SU-DHL-6 (cell line): ENCODE measurements around the gene PKD2.

ENCODE experiments used
- H2AFZ ChIP-seq: fragments of 200-600 bp; sonication (generic); 2 replicates; pipeline ENCODE4 v1.6.1; 2014; ENCODE audit warnings: low read depth, mild to moderate bottlenecking, moderate library complexity, mixed read lengths, antibody characterized with exemption, low read length; ENCODE audit not compliant: severe bottlenecking
- H3F3A ChIP-seq: fragments of 200-600 bp; shearing (Covaris generic); 2 replicates; pipeline ENCODE4 v1.6.0; 2016; ENCODE audit warnings: antibody characterized with exemption, mild to moderate bottlenecking; ENCODE audit not compliant: insufficient read depth
- H3K27ac ChIP-seq: fragments of 200-600 bp; sonication (generic); 2 replicates; pipeline ENCODE4 v1.5.1; 2016; ENCODE audit warnings: low read depth, mild to moderate bottlenecking, low read length, moderate library complexity, mixed read lengths
- H3K27me3 ChIP-seq: fragments of 200-600 bp; sonication (generic), shearing (Covaris generic); 2 replicates; pipeline ENCODE4 v1.6.0; 2014; ENCODE audit warnings: mild to moderate bottlenecking, low read length
- H3K36me3 ChIP-seq: fragments of 200-600 bp; sonication (generic); 2 replicates; pipeline ENCODE4 v1.6.1; 2014; ENCODE audit warnings: mild to moderate bottlenecking, low read length, mixed read lengths
- H3K4me2 ChIP-seq: fragments of 300-600, 200-600 bp; shearing (Covaris generic), sonication (generic); 2 replicates; pipeline ENCODE4 v1.6.0; 2014; ENCODE audit warnings: low read length, low read depth, mild to moderate bottlenecking; ENCODE audit not compliant: poor library complexity, severe bottlenecking
- H3K4me3 ChIP-seq: fragments of 200-600 bp; sonication (generic); 2 replicates; pipeline ENCODE4 v1.5.1; 2014; ENCODE audit warnings: antibody characterized with exemption, low read length, mild to moderate bottlenecking, mixed read lengths; ENCODE audit not compliant: insufficient read depth, poor library complexity, severe bottlenecking
- H3K79me2 ChIP-seq: fragments of 200-600 bp; sonication (generic); 2 replicates; pipeline ENCODE4 v1.6.1; 2014; ENCODE audit warnings: mild to moderate bottlenecking, low read length, moderate library complexity; ENCODE audit not compliant: insufficient read depth
- H3K9ac ChIP-seq: fragments of 200-600 bp; sonication (generic); 2 replicates; pipeline ENCODE4 v1.7.0; 2014; ENCODE audit warnings: mild to moderate bottlenecking, low read length
- H3K9me2 ChIP-seq: fragments of 200-600 bp; sonication (generic); replicated peaks from 2 replicates; pipeline ENCODE4 v1.6.1; 2014; ENCODE audit warnings: low read length; ENCODE audit not compliant: insufficient read depth
- H3K9me3 ChIP-seq: fragments of 200-600 bp; sonication (generic); 2 replicates; pipeline ENCODE4 v1.6.1; 2014; ENCODE audit warnings: low read length, mixed read lengths; ENCODE audit not compliant: insufficient read depth
- H4K20me1 ChIP-seq: fragments of 200-600 bp; sonication (generic); 2 replicates; pipeline ENCODE4 v1.6.1; 2014; ENCODE audit warnings: low read depth, mild to moderate bottlenecking, antibody characterized with exemption, low read length, moderate library complexity, mixed read lengths
- CTCF ChIP-seq: fragments of 200-600 bp; sonication (generic); IDR thresholded peaks from one replicate; pipeline ENCODE4 v1.5.1; 2017; ENCODE audit warnings: antibody characterized with exemption, mild to moderate bottlenecking, low read length, moderate library complexity; ENCODE audit not compliant: insufficient read depth, poor library complexity, severe bottlenecking
- EZH2phosphoT487 ChIP-seq: fragments of 200-600 bp; sonication (generic), shearing (Covaris generic); conservative IDR thresholded peaks from 2 replicates; pipeline ENCODE4 v1.6.1; 2018; ENCODE audit warnings: mild to moderate bottlenecking, antibody characterized with exemption, low read length, moderate library complexity, mixed read lengths

Gene PKD2

GRCh38 chr4:88030565-88031310 is 23.3 kb downstream of the PKD2 start:
- Histone ChIP-seq H2AFZ (no peak overlapping the region), H3K4me3 (no peak overlapping the region), H3K36me3 (no peaks in the 10 kb centered on the region), H3K9ac (no peak overlapping the region), H3F3A (no peaks in the 10 kb centered on the region), H3K27ac (no peak overlapping the region), H3K79me2 (no peaks in the 10 kb centered on the region), H3K9me3 (no peaks in the 10 kb centered on the region), H3K4me2 (no peak overlapping the region), H3K27me3 (no peaks in the 10 kb centered on the region), H3K9me2 (no peaks in the 10 kb centered on the region), H4K20me1 (no peaks in the 10 kb centered on the region)
- TF ChIP-seq EZH2phosphoT487 (no peak), CTCF (no peak)

- Histone ChIP-seq H3K27ac (no peak overlapping the region), H3K27me3 (no peaks in the 10 kb centered on the region), H3K79me2 (no peaks in the 10 kb centered on the region), H3F3A (no peaks in the 10 kb centered on the region), H3K9ac (no peak overlapping the region), H3K36me3 (no peaks in the 10 kb centered on the region), H3K9me3 (no peaks in the 10 kb centered on the region), H3K4me2 (no peak overlapping the region), H2AFZ (no peak overlapping the region), H3K9me2 (no peaks in the 10 kb centered on the region), H4K20me1 (no peaks in the 10 kb centered on the region), H3K4me3 (no peak overlapping the region)
- TF ChIP-seq EZH2phosphoT487: no peak
- peak; percentile 29 for TF ChIP-seq CTCF
These were observed 25.9 kb downstream of the PKD2 start for GRCh38 chr4:88033309-88033708.

- TF ChIP-seq CTCF (no peak), EZH2phosphoT487 (no peak)
- no peaks in the 10 kb centered on the region for H3K36me3 ChIP-seq
- no peak overlapping the region for H3K9ac ChIP-seq
These were observed 27.9 kb downstream of the PKD2 start for GRCh38 chr4:88035292-88035691.

More at GRCh38 chr4:88035292-88035691, 27.9 kb downstream of the PKD2 start:
- H3K4me2 ChIP-seq: no peak overlapping the region
- H3K9me2 ChIP-seq: no peaks in the 10 kb centered on the region
- H3F3A ChIP-seq: no peaks in the 10 kb centered on the region
- no peaks in the 10 kb centered on the region for H3K27me3 ChIP-seq
- H3K79me2 ChIP-seq: no peaks in the 10 kb centered on the region
- H4K20me1 ChIP-seq: no peaks in the 10 kb centered on the region
- H3K4me3 ChIP-seq: no peak overlapping the region
- no peak overlapping the region for H3K27ac ChIP-seq
- no peaks in the 10 kb centered on the region for H3K9me3 ChIP-seq
- H2AFZ ChIP-seq: no peak overlapping the region
